MCF 10A (cell line): ENCODE data around the gene WASF3. TPM values are rescaled to one million over a fixed set of nuclear protein-coding genes. Genes with fewer than 3 reads are reported as not detected.

Source experiments
- BruUV-seq: library from RNA; stranded (reverse); fragments of 400-500 nt; replicated peaks from 2 replicates; lab custom pipeline; 2021; lab: Mats Ljungman, UMichigan
- CTCF ChIA-PET: fragments of 300-600 bp; sonication (Branson Sonifier 250); formaldehyde crosslinking; extraction: SDS; loops from one replicate; lab custom pipeline; 2021; ENCODE audit warnings: antibody characterized with exemption, inconsistent platforms; lab: Yijun Ruan, JAX
- POLR2A ChIA-PET: fragments of 300-600, 350-650 bp; sonication (Branson Sonifier 250); formaldehyde crosslinking; extraction: SDS; loops from one replicate; lab custom pipeline; 2020; ENCODE audit warnings: antibody characterized with exemption, inconsistent platforms; lab: Yijun Ruan, JAX
- DNase-seq: peaks from one replicate; pipeline ENCODE4 v3.0.0-alpha.2; 2018; ENCODE audit not compliant: unreplicated experiment
- H3K27ac Mint-ChIP-seq: one replicate; pipeline ENCODE4 v1.8.0; 2022; ENCODE audit warnings: mild to moderate bottlenecking, low read depth, mixed read lengths; ENCODE audit not compliant: unreplicated experiment
- H3K27me3 Mint-ChIP-seq: one replicate; pipeline ENCODE4 v1.8.0; 2022; ENCODE audit warnings: mixed read lengths; ENCODE audit not compliant: insufficient read depth, unreplicated experiment
- H3K36me3 Mint-ChIP-seq: one replicate; pipeline ENCODE4 v1.8.0; 2022; ENCODE audit warnings: mild to moderate bottlenecking, moderate library complexity, mixed read lengths; ENCODE audit not compliant: insufficient read depth, unreplicated experiment
- H3K4me1 Mint-ChIP-seq: one replicate; pipeline ENCODE4 v1.8.0; 2022; ENCODE audit warnings: mixed read lengths; ENCODE audit not compliant: insufficient read depth, unreplicated experiment
- H3K4me3 Mint-ChIP-seq: one replicate; pipeline ENCODE4 v1.8.0; 2022; ENCODE audit warnings: mild to moderate bottlenecking, moderate library complexity, mixed read lengths; ENCODE audit not compliant: unreplicated experiment
- H3K9me3 Mint-ChIP-seq: one replicate; pipeline ENCODE4 v1.8.0; 2022; ENCODE audit warnings: mixed read lengths; ENCODE audit not compliant: unreplicated experiment
- CTCF ChIP-seq: fragments of 200-600 bp; IDR thresholded peaks from one replicate; pipeline ENCODE4 v1.8.0; 2022; ENCODE audit warnings: antibody characterized with exemption, mild to moderate bottlenecking; ENCODE audit not compliant: unreplicated experiment
- intact Hi-C: fragments of 100-400 bp; cut with micrococcal nuclease; formaldehyde crosslinking; loops from 2 replicates; pipeline ENCODE4 v1.14.1; 2022
- total RNA-seq: library from RNA; stranded (reverse); gene quantifications from 2 replicates; pipeline ENCODE4 v1.2.3, GENCODE V29; 2022

WASF3 gene
- total RNA-seq, 1 experiment from 2014 or later = 24.0 TPM

GRCh38 chr13:26616126-26616525, 58.6 kb downstream of the WASF3 start:
- CTCF ChIA-PET = no interaction called here
- H3K36me3 Mint-ChIP-seq = no peaks in the 10 kb centered on the region
- intact Hi-C loops = loop anchor here (10.0 kb wide), 1 partner anchor 61 kb away; the partner anchor contains the start of gene WASF3
- peak; percentile 62 for DNase-seq
- H3K4me3 Mint-ChIP-seq = no peak overlapping the region
- no peaks in the 10 kb centered on the region for H3K27me3 Mint-ChIP-seq
- no peaks in the 10 kb centered on the region for H3K9me3 Mint-ChIP-seq
- no TSS peak for BruUV-seq
- no peak for TF ChIP-seq CTCF
- H3K27ac Mint-ChIP-seq = peak overlapping the region; percentile 87
- POLR2A ChIA-PET = interaction anchor here (0.6 to 1.9 kb wide), 8 partner anchors 12 to 1193 kb away, joined by 3 to 6 read pairs (median 4); no protein-coding TSS in a partner anchor
- peaks cover 34% of the 10 kb centered on the region for H3K4me1 Mint-ChIP-seq

- POLR2A ChIA-PET = interaction anchor here (0.7 kb wide), 1 partner anchor 357 kb away, joined by 3 read pairs; no protein-coding TSS in a partner anchor
- intact Hi-C loops = loop anchor here (10.0 kb wide), 1 partner anchor 64 kb away; the partner anchor contains the start of gene WASF3
Measured at GRCh38 chr13:26618726-26619125, 61.2 kb downstream of the WASF3 start.

DNA sequence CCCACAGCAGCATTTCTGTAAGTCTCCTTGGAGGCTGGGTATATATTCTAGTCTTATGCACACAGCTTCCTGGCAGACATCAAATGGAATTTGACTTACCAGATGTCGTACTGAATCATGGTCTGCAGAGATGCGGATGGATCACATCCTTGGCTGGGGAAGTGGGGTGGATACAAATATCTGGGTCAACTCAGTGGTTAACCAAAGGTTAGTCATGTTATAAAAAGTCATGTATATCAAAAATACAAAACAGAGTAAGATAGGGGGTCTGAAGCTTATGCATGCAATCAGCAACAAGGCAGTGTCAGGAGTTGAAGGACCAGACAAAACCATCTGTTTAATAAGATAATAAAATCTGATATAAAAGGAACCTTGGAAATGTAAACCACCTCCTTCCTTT, 61.9 kb downstream of the WASF3 start:
- no peak for DNase-seq
- Mint-ChIP-seq H3K36me3 (peaks cover 12% of the 10 kb centered on the region), H3K4me3 (no peak overlapping the region), H3K4me1 (peaks cover 34% of the 10 kb centered on the region), H3K27me3 (no peaks in the 10 kb centered on the region), H3K9me3 (peaks cover 9% of the 10 kb centered on the region), H3K27ac (no peak overlapping the region)
- no TSS peak for BruUV-seq
- ChIA-PET POLR2A (interaction anchor here (0.7 kb wide), 1 partner anchor 357 kb away, joined by 3 read pairs; no protein-coding TSS in a partner anchor), CTCF (no interaction called here)
- intact Hi-C loops = loop anchor here (10.0 kb wide), 1 partner anchor 65 kb away; the partner anchor contains the start of gene WASF3
- TF ChIP-seq CTCF = no peak

More at GRCh38 chr13:26618726-26619125, 61.2 kb downstream of the WASF3 start:
- no peaks in the 10 kb centered on the region for H3K27me3 Mint-ChIP-seq
- peaks cover 2% of the 10 kb centered on the region for H3K9me3 Mint-ChIP-seq
- peaks cover 34% of the 10 kb centered on the region for H3K4me1 Mint-ChIP-seq
- no peak overlapping the region for H3K4me3 Mint-ChIP-seq
- CTCF ChIA-PET = no interaction called here
- H3K27ac Mint-ChIP-seq = peak overlapping the region; percentile 12
- peaks cover 12% of the 10 kb centered on the region for H3K36me3 Mint-ChIP-seq
- DNase-seq = no peak
- TF ChIP-seq CTCF = no peak
- BruUV-seq = no TSS peak

GRCh38 chr13:26621731-26622401, 64.4 kb downstream of the WASF3 start:
- no peak for TF ChIP-seq CTCF
- Mint-ChIP-seq H3K4me3 (no peak overlapping the region), H3K27ac (no peak overlapping the region), H3K27me3 (no peaks in the 10 kb centered on the region), H3K4me1 (peaks cover 22% of the 10 kb centered on the region), H3K9me3 (peaks cover 20% of the 10 kb centered on the region), H3K36me3 (peaks cover 12% of the 10 kb centered on the region)
- no TSS peak for BruUV-seq
- ChIA-PET CTCF (interaction anchor here (0.6 to 1.1 kb wide), 3 partner anchors 14 to 126 kb away, joined by 3 to 4 read pairs (median 3); no protein-coding TSS in a partner anchor), POLR2A (no interaction called here)
- no peak for DNase-seq
- intact Hi-C loops = no loop called here
